ENCODE results near the gene TEC. TPM values are rescaled to one million over a fixed set of nuclear protein-coding genes. Genes with fewer than 3 reads are reported as not detected.
A peak's percentile ranks its signal among the peaks of the same experiment; 100 is the strongest.

Gene TEC
- total RNA-seq, 1 donor from 2014 or later: 8.8 TPM

- Mint-ChIP-seq H3K4me3 (peak overlapping the region; percentile 68), H3K27ac (peak overlapping the region; percentile 83), H3K9me3 (no peaks in the 10 kb centered on the region), H3K4me1 (peaks cover 38% of the 10 kb centered on the region), H3K27me3 (no peaks in the 10 kb centered on the region), H3K36me3 (ENCODE audit: low read depth) (no peaks in the 10 kb centered on the region)
- no peak for DNase-seq
- no peak for TF ChIP-seq CTCF (IDR thresholded peaks at IDR 0.05)
- POLR2A ChIA-PET: interaction anchor here (2.0 to 2.1 kb wide), 2 partner anchors 9 to 14 kb away, joined by 8 to 10 read pairs; no protein-coding TSS in a partner anchor
- intact Hi-C loops (cut with micrococcal nuclease): loop anchor here (1.0 to 5.0 kb wide), 5 partner anchors 16 to 165 kb away; partner anchors contain the start of genes SLAIN2 and TEC
- CTCF ChIA-PET: interaction anchor here (2.7 kb wide), 1 partner anchor 63 kb away, joined by 11 read pairs; no protein-coding TSS in a partner anchor
- ATAC-seq (ENCODE audit: low read depth): peak; percentile 73
Observed at GRCh38 chr4:48212165-48212564, 57.5 kb downstream of the TEC start.

DNA sequence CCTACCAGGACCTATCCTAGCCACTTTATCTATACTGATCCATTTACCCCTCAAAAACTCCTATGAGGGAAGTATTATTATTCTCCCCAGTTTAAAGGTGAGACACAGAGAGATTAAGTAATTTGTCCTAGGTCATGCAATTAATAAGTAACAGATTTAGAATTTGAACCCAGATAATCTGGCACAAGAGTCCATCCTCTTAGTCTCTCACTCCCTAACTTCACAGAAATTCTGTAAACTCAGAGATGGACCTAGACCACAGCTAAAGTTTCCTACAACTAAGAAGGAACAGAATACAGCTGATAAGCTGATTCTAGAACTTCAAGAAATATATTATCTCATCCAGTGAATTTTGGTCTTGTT is 58.7 kb downstream of the TEC start:
- intact Hi-C loops (cut with micrococcal nuclease): loop anchor here (1.0 to 5.0 kb wide), 2 partner anchors 8 to 164 kb away; no protein-coding TSS in a partner anchor
- Mint-ChIP-seq H3K27ac (peak overlapping the region; percentile 83), H3K4me3 (no peak overlapping the region)

DNA sequence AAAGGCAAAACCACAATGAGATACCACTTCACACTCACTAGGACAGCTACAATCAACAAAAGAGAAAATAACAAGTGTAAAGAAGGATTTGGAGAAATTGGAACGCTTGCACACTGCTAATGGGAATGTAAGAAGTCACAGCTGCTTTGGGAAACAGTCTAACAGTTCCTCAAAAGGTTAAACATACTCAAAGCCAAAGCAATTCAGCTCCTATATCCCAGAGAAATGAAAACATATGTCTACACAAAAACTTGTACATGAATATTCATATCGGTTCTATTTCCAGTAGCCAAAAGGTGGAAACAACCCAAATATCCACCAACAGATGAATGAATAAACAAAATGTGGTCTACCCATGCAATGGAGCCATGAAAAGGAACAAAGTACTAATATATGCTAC is 64.0 kb downstream of the TEC start:
- DNase-seq (no peak), ATAC-seq (ENCODE audit: low read depth) (no peak)
- H3K9me3 Mint-ChIP-seq: no peaks in the 10 kb centered on the region
- no peaks in the 10 kb centered on the region for H3K27me3 Mint-ChIP-seq
- ChIA-PET CTCF (no interaction called here), POLR2A (interaction anchor here (1.3 kb wide), 1 partner anchor 9 kb away, joined by 3 read pairs; no protein-coding TSS in a partner anchor)
- peak overlapping the region; percentile 1 for H3K27ac Mint-ChIP-seq
- intact Hi-C loops (cut with micrococcal nuclease): no loop called here
- H3K4me3 Mint-ChIP-seq: no peak overlapping the region
- peaks cover 60% of the 10 kb centered on the region for H3K4me1 Mint-ChIP-seq
- no peaks in the 10 kb centered on the region for H3K36me3 Mint-ChIP-seq (ENCODE audit: low read depth)
- TF ChIP-seq CTCF (IDR thresholded peaks at IDR 0.05): no peak

More for the DNA sequence above, 58.7 kb downstream of the TEC start:
- peaks cover 44% of the 10 kb centered on the region for H3K4me1 Mint-ChIP-seq
- ChIA-PET POLR2A (interaction anchor here (0.6 to 2.1 kb wide), 5 partner anchors 8 to 45 kb away, joined by 3 to 10 read pairs (median 7); no protein-coding TSS in a partner anchor), CTCF (interaction anchor here (0.7 to 2.7 kb wide), 4 partner anchors 14 to 145 kb away, joined by 3 to 11 read pairs (median 5); no protein-coding TSS in a partner anchor)
- DNase-seq: no peak
- TF ChIP-seq CTCF (IDR thresholded peaks at IDR 0.05): no peak
- no peaks in the 10 kb centered on the region for H3K27me3 Mint-ChIP-seq
- H3K9me3 Mint-ChIP-seq: no peaks in the 10 kb centered on the region
- no peak for ATAC-seq (ENCODE audit: low read depth)
- no peaks in the 10 kb centered on the region for H3K36me3 Mint-ChIP-seq (ENCODE audit: low read depth)

DNA sequence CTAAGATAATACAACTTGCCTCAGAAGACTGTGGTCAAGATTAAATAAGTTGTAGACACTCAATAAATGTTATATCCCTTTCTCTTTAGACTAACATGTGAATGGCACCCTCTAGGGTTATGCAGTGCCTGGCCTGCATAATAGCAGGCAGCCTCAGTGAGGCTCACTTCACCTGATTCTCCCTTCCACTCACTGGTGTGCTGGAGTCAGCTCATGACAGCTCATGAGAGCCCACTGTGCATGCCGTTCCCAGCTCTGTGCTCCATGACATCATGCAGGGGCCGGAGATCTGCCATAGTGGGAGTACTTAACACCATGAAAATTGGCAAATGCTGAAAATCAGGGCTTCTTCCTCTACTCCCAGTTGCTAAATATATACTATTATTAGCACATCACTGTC is 64.5 kb downstream of the TEC start:
- ChIA-PET POLR2A (interaction anchor here (1.3 kb wide), 1 partner anchor 9 kb away, joined by 3 read pairs; no protein-coding TSS in a partner anchor), CTCF (no interaction called here)
- Mint-ChIP-seq H3K27ac (peak overlapping the region; percentile 1), H3K36me3 (ENCODE audit: low read depth) (no peaks in the 10 kb centered on the region), H3K27me3 (no peaks in the 10 kb centered on the region), H3K4me1 (peaks cover 55% of the 10 kb centered on the region), H3K4me3 (no peak overlapping the region), H3K9me3 (no peaks in the 10 kb centered on the region)
- no peak for TF ChIP-seq CTCF (IDR thresholded peaks at IDR 0.05)
- DNase-seq (no peak), ATAC-seq (ENCODE audit: low read depth) (no peak)
- intact Hi-C loops (cut with micrococcal nuclease): no loop called here

DNA sequence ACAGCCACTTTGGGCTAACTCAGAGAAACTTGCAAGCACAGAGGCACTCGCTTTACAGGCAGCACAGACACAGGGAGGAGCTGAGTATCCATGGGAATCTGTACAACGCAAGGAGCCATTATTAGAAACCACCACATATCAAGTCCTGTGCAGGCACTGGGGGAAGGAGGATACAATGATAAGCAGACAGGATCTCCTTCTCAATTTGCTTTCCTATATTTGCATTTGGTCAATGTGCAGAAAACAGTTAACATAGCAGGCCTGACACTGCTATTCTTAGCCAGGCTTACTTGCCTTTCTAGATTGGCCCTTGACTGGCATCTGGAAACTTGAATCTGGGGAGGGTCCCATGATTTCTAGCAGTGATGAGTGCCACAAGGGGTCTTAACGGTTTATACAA is 65.8 kb downstream of the TEC start:
- H3K4me3 Mint-ChIP-seq: peak overlapping the region; percentile 42

More for the DNA sequence above, 65.8 kb downstream of the TEC start:
- intact Hi-C loops (cut with micrococcal nuclease): loop anchor here (1.0 kb wide), 2 partner anchors 7 to 8 kb away; no protein-coding TSS in a partner anchor
- peak overlapping the region; percentile 84 for H3K27ac Mint-ChIP-seq
- DNase-seq (no peak), ATAC-seq (ENCODE audit: low read depth) (peak; percentile 32)
- no peaks in the 10 kb centered on the region for H3K9me3 Mint-ChIP-seq
- H3K27me3 Mint-ChIP-seq: no peaks in the 10 kb centered on the region
- peaks cover 1% of the 10 kb centered on the region for H3K36me3 Mint-ChIP-seq (ENCODE audit: low read depth)
- peaks cover 57% of the 10 kb centered on the region for H3K4me1 Mint-ChIP-seq
- TF ChIP-seq CTCF (IDR thresholded peaks at IDR 0.05): no peak
- ChIA-PET CTCF (no interaction called here), POLR2A (interaction anchor here (0.7 to 1.6 kb wide), 2 partner anchors 7 to 10 kb away, joined by 3 to 8 read pairs; no protein-coding TSS in a partner anchor)
